Breast epithelium (tissue), 4 donors: ENCODE results near the gene OR1F1. TPM values are rescaled to one million over a fixed set of nuclear protein-coding genes. Genes with fewer than 3 reads are reported as not detected.

Experiments used
- DNase-seq, 2 donors: peaks; one replicate each; pipeline ENCODE4 v3.0.0-alpha.2; 2019; ENCODE audit warnings: low spot score in 2 of 2
- H3K27ac ChIP-seq, 2 donors: fragments of 200-600 bp; sonication (generic) in 1 of 2; one replicate each; pipeline ENCODE4 v1.5.1; 2016 to 2019; ENCODE audit warnings: mild to moderate bottlenecking in 1 of 2
- H3K27me3 ChIP-seq, 2 donors: fragments of 200-600 bp; sonication (generic) in 1 of 2; one replicate each; pipeline versions ENCODE4 v1.5.1 to v1.6.0; 2017 to 2019; ENCODE audit warnings: control low read depth in 1 of 2, mild to moderate bottlenecking in 1 of 2
- H3K36me3 ChIP-seq: fragments of 200-600 bp; one replicate; pipeline ENCODE4 v1.5.1; 2019
- H3K4me1 ChIP-seq, 2 donors: fragments of 200-600 bp; sonication (generic); one replicate each; pipeline ENCODE4 v1.5.1; 2016 to 2019; ENCODE audit warnings: control low read depth in 1 of 2
- H3K4me3 ChIP-seq, 3 donors: fragments of 200-600 bp; sonication (generic); 1 replicate in 2 of 3; 2 replicates in 1 of 3; pipeline ENCODE4 v1.5.1; 2016 to 2019; ENCODE audit warnings: mild to moderate bottlenecking in 3 of 3, moderate library complexity in 2 of 3
- H3K9me3 ChIP-seq, 2 donors: fragments of 200-600 bp; sonication (generic) in 1 of 2; one replicate each; pipeline ENCODE4 v1.5.1; 2016 to 2019; ENCODE audit warnings: control low read depth in 1 of 2
- POLR2A ChIP-seq: fragments of 450-650 bp; IDR thresholded peaks from one replicate; pipeline ENCODE4 v1.6.1; 2016; ENCODE audit warnings: antibody characterized with exemption, mild to moderate bottlenecking, moderate library complexity
- POLR2AphosphoS5 ChIP-seq, 3 donors: sonication (generic); formaldehyde crosslinking; IDR thresholded peaks; one replicate each; pipeline ENCODE4 v1.6.1; 2017; ENCODE audit warnings: antibody characterized with exemption in 3 of 3
- intact Hi-C: fragments of 100-400 bp; cut with DNase I; formaldehyde crosslinking; loops from one replicate; pipeline ENCODE4 v1.15.1; 2023; ENCODE audit warnings: low total_unique reads
- total RNA-seq, 3 donors: library from RNA; depleted of rRNA; stranded (reverse); fragments of >200 nt; gene quantifications; one replicate each; pipeline ENCODE4 v1.1.0, GENCODE V29; 2016
- TF ChIP-seq, protein P1 (sequence below), 3 donors: fragments of 450-650 bp; IDR thresholded peaks; one replicate each; pipeline ENCODE4 v1.5.1; 2016 to 2017; ENCODE audit warnings: antibody characterized with exemption in 3 of 3, mild to moderate bottlenecking in 3 of 3, moderate library complexity in 3 of 3

OR1F1 gene
- total RNA-seq, 3 donors from 2014 or later: not detected

- no peaks in the 10 kb centered on the region for H3K9me3 ChIP-seq
- peak overlapping the region in 1 of 2 donors; percentile 52 for H3K27ac ChIP-seq
- intact Hi-C loops: no loop called here
Measured at GRCh38 chr16:3152027-3152276, 36.1 kb upstream of the OR1F1 start.

GRCh38 chr16:3152277-3152990, 35.6 kb upstream of the OR1F1 start:
- no peak for TF ChIP-seq POLR2A
- peak; percentile 58 to 62 (median 61) for TF ChIP-seq POLR2AphosphoS5 (IDR thresholded peaks at IDR 0.05)
- TF ChIP-seq, protein P1, sequence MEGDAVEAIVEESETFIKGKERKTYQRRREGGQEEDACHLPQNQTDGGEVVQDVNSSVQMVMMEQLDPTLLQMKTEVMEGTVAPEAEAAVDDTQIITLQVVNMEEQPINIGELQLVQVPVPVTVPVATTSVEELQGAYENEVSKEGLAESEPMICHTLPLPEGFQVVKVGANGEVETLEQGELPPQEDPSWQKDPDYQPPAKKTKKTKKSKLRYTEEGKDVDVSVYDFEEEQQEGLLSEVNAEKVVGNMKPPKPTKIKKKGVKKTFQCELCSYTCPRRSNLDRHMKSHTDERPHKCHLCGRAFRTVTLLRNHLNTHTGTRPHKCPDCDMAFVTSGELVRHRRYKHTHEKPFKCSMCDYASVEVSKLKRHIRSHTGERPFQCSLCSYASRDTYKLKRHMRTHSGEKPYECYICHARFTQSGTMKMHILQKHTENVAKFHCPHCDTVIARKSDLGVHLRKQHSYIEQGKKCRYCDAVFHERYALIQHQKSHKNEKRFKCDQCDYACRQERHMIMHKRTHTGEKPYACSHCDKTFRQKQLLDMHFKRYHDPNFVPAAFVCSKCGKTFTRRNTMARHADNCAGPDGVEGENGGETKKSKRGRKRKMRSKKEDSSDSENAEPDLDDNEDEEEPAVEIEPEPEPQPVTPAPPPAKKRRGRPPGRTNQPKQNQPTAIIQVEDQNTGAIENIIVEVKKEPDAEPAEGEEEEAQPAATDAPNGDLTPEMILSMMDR (IDR thresholded peaks at IDR 0.05): no peak
- Histone ChIP-seq H3K27ac (peak overlapping the region; percentile 49 to 52), H3K36me3 (no peaks in the 10 kb centered on the region), H3K4me1 (no peaks in the 10 kb centered on the region), H3K4me3 (peak overlapping the region; percentile 40 to 76 (median 69)), H3K27me3 (no peaks in the 10 kb centered on the region), H3K9me3 (no peaks in the 10 kb centered on the region)
- DNase-seq: peak; percentile 88 to 90
- intact Hi-C loops: no loop called here

More at GRCh38 chr16:3152027-3152276, 36.1 kb upstream of the OR1F1 start:
- H3K4me1 ChIP-seq: no peaks in the 10 kb centered on the region
- no peak for TF ChIP-seq POLR2A
- no peak for TF ChIP-seq POLR2AphosphoS5 (IDR thresholded peaks at IDR 0.05)
- TF ChIP-seq, protein P1 (IDR thresholded peaks at IDR 0.05): no peak
- H3K4me3 ChIP-seq: peak overlapping the region; percentile 40 to 76 (median 69)
- no peaks in the 10 kb centered on the region for H3K27me3 ChIP-seq
- no peak for DNase-seq
- no peaks in the 10 kb centered on the region for H3K36me3 ChIP-seq

DNA sequence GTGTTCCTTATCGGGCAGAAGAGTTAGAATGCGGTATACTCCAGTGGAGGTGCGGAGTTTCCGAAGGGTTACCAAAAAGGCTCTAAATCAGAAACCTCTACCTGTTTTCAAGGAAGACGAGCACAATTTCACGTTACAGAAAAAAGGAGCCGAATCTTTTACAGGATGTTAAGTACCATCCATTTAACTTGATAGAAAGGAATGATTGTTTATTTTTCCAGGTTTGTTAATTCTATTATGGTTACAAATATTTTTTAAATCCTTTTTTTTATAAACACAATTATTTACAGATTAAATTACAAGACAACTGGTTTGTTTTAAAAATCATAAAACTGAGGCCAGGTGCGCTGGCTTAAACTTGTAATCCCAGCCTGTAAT, 35.0 kb upstream of the OR1F1 start:
- Histone ChIP-seq H3K4me3 (peak overlapping the region in 2 of 3 donors; percentile 69 to 76), H3K36me3 (no peaks in the 10 kb centered on the region), H3K4me1 (no peaks in the 10 kb centered on the region), H3K27me3 (no peaks in the 10 kb centered on the region), H3K27ac (peak overlapping the region in 1 of 2 donors; percentile 52), H3K9me3 (no peaks in the 10 kb centered on the region)
- TF ChIP-seq, protein P1 (IDR thresholded peaks at IDR 0.05): no peak
- no peak for TF ChIP-seq POLR2A
- no peak for TF ChIP-seq POLR2AphosphoS5 (IDR thresholded peaks at IDR 0.05)
- DNase-seq: no peak
- intact Hi-C loops: no loop called here

DNA sequence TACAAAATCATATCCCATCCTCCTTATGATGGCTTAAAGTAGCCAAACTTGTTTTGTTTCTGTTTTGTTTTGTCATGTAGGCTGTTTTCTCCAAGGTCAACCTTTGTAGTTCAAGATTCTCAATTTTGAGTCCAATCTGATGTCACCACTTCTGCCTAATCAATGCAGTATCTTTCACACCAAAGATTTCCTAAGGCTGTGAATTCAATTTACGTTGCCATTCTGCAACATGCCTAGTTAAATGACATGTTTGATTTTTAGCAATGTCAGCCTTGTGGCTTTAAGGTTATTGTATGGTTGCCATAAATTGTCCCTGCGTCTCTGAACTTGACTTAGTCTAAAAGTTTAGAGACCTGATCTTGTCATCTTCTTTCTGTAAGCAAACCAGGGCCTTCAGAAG, 32.8 kb upstream of the OR1F1 start:
- TF ChIP-seq, protein P1 (IDR thresholded peaks at IDR 0.05): no peak
- TF ChIP-seq POLR2A: no peak
- TF ChIP-seq POLR2AphosphoS5 (IDR thresholded peaks at IDR 0.05): no peak

GRCh38 chr16:3155972-3156371, 32.0 kb upstream of the OR1F1 start:
- no peak for TF ChIP-seq POLR2AphosphoS5 (IDR thresholded peaks at IDR 0.05)
- DNase-seq: no peak
- Histone ChIP-seq H3K27me3 (no peaks in the 10 kb centered on the region), H3K36me3 (no peaks in the 10 kb centered on the region), H3K27ac (no peak overlapping the region), H3K9me3 (no peaks in the 10 kb centered on the region), H3K4me3 (no peak overlapping the region), H3K4me1 (no peaks in the 10 kb centered on the region)
- intact Hi-C loops: no loop called here

More for the DNA sequence above, 32.8 kb upstream of the OR1F1 start:
- H3K9me3 ChIP-seq: no peaks in the 10 kb centered on the region
- no peak overlapping the region for H3K27ac ChIP-seq
- intact Hi-C loops: no loop called here
- DNase-seq: no peak
- no peaks in the 10 kb centered on the region for H3K36me3 ChIP-seq
- H3K4me3 ChIP-seq: no peak overlapping the region
- no peaks in the 10 kb centered on the region for H3K4me1 ChIP-seq
- no peaks in the 10 kb centered on the region for H3K27me3 ChIP-seq
